Activated CD4-positive, alpha-beta T cell treated with anti-CD3 and anti-CD28 coated beads, Interleukin-2, Interleukin-6, amounts not matched to agents 100 ng/mL and 50 ng/mL, durations not matched to agents 16 hours and 8 hours (primary cell): ENCODE data around the gene AGMO.

Source experiments
- DNase-seq: peaks from one replicate; pipeline ENCODE4 v3.0.0-alpha.2; 2020

Gene AGMO

GRCh38 chr7:15494711-15495110 is 67.1 kb downstream of the AGMO start:
- DNase-seq: no peak

GRCh38 chr7:15491361-15491760 is 70.5 kb downstream of the AGMO start:
- DNase-seq: no peak

- no peak for DNase-seq
Observed at GRCh38 chr7:15490291-15490690, 71.5 kb downstream of the AGMO start.

- no peak for DNase-seq
Observed at GRCh38 chr7:15489861-15490260, 72.0 kb downstream of the AGMO start.

- DNase-seq: no peak
Observed at GRCh38 chr7:15489383-15489782, 72.4 kb downstream of the AGMO start.

- DNase-seq: no peak
Observed at GRCh38 chr7:15488401-15488800, 73.4 kb downstream of the AGMO start.

GRCh38 chr7:15487896-15488295 is 73.9 kb downstream of the AGMO start:
- DNase-seq: no peak

GRCh38 chr7:15485998-15486397 is 75.8 kb downstream of the AGMO start:
- DNase-seq: no peak

- DNase-seq: no peak
Observed at GRCh38 chr7:15485431-15485830, 76.4 kb downstream of the AGMO start.

GRCh38 chr7:15481132-15481531 is 80.7 kb downstream of the AGMO start:
- DNase-seq: no peak

GRCh38 chr7:15478401-15478800 is 83.4 kb downstream of the AGMO start:
- no peak for DNase-seq

GRCh38 chr7:15476531-15476918 is 85.3 kb downstream of the AGMO start:
- DNase-seq: no peak

GRCh38 chr7:15475808-15476530 is 85.8 kb downstream of the AGMO start:
- DNase-seq: no peak

- no peak for DNase-seq
Observed at GRCh38 chr7:15471669-15471950, 90.2 kb downstream of the AGMO start.

- DNase-seq: no peak
Observed at GRCh38 chr7:15470825-15471668, 90.8 kb downstream of the AGMO start.

GRCh38 chr7:15464667-15465121 is 97.1 kb downstream of the AGMO start:
- no peak for DNase-seq

- no peak for DNase-seq
Observed at GRCh38 chr7:15463801-15464666, 97.8 kb downstream of the AGMO start.

GRCh38 chr7:15462721-15463389 is 99.0 kb downstream of the AGMO start:
- no peak for DNase-seq

GRCh38 chr7:15461576-15461975 is 100.2 kb downstream of the AGMO start:
- DNase-seq: no peak

GRCh38 chr7:15459018-15459615 is 102.7 kb downstream of the AGMO start:
- DNase-seq: no peak

- no peak for DNase-seq
Observed at GRCh38 chr7:15457990-15458955, 103.5 kb downstream of the AGMO start.
